Transverse colon (tissue), 4 donors: ENCODE data around the gene CDK11A. TPM values are rescaled to one million over a fixed set of nuclear protein-coding genes. Genes with fewer than 3 reads are reported as not detected.

Source experiments
- DNase-seq: peaks from one replicate; pipeline ENCODE4 v3.0.0-alpha.2; 2019
- H3K27ac ChIP-seq, 4 donors: fragments of 200-600 bp; sonication (generic); 2 replicates each; pipeline ENCODE4 v1.5.1; 2016 to 2018; ENCODE audit warnings: inconsistent platforms in 4 of 4
- H3K27me3 ChIP-seq: fragments of 200-600 bp; sonication (generic); 2 replicates; pipeline ENCODE4 v1.5.1; 2017; ENCODE audit warnings: inconsistent platforms
- H3K36me3 ChIP-seq, 4 donors: fragments of 200-600 bp; sonication (generic); 2 replicates each; pipeline ENCODE4 v1.5.1; 2017 to 2019; ENCODE audit warnings: inconsistent platforms in 4 of 4
- H3K4me1 ChIP-seq, 4 donors: fragments of 200-600 bp; sonication (generic); 2 replicates each; pipeline ENCODE4 v1.5.1; 2017 to 2020; ENCODE audit warnings: inconsistent platforms in 4 of 4
- H3K4me3 ChIP-seq, 4 donors: fragments of 200-600 bp; sonication (generic); 1 replicate in 1 of 4; 2 replicates in 3 of 4; pipeline versions ENCODE4 v1.5.1 to v1.6.1; 2017 to 2019; ENCODE audit warnings: inconsistent platforms in 4 of 4
- H3K9me3 ChIP-seq, 2 donors: fragments of 200-600 bp; sonication (generic); 2 replicates each; pipeline ENCODE4 v1.5.1; 2017 to 2019; ENCODE audit warnings: inconsistent platforms in 2 of 2
- EP300 ChIP-seq: sonication (generic); formaldehyde crosslinking; IDR thresholded peaks from one replicate; pipeline ENCODE4 v1.6.1; 2017; ENCODE audit warnings: antibody characterized with exemption, low read depth
- POLR2A ChIP-seq: fragments of 450-650 bp; IDR thresholded peaks from one replicate; pipeline ENCODE4 v1.6.1; 2016; ENCODE audit warnings: antibody characterized with exemption, mild to moderate bottlenecking, moderate library complexity
- POLR2AphosphoS5 ChIP-seq, 3 donors: sonication (generic); formaldehyde crosslinking; IDR thresholded peaks; one replicate each; pipeline ENCODE4 v1.6.1; 2016; ENCODE audit warnings: antibody characterized with exemption in 3 of 3
- WGBS, 2 donors: methylation state at CpG; one replicate each; pipeline ENCODE4 v1.1.5; 2018; ENCODE audit warnings: low coverage in 1 of 2; 5-methylcytosine and 5-hydroxymethylcytosine counted together
- in situ Hi-C, 4 donors: fragments of 200-750 bp; cut with MboI; loops; one replicate each; pipeline versions ENCODE4 v1.15.0 to v1.15.1; 2017; ENCODE audit warnings: low sequenced_read_pairs in 3 of 4, low pct_ligation_motif_present in 1 of 4, low pct_unique_long_range_greater_than_20kb in 1 of 4
- intact Hi-C: fragments of 100-400 bp; cut with DNase I; formaldehyde crosslinking; loops from one replicate; pipeline ENCODE4 v1.15.1; 2023; ENCODE audit warnings: low total_unique reads
- total RNA-seq, 4 donors: library from RNA; depleted of rRNA; stranded (reverse); fragments of >200 nt; gene quantifications; one replicate each; pipeline ENCODE4 v1.1.0, GENCODE V29; 2016
- TF ChIP-seq, protein P1 (sequence below), 5 experiments: fragments of 200-600 bp in 3 of 5; fragments of 450-650 bp in 2 of 5; sonication (generic) in 3 of 5; IDR thresholded peaks; 1 replicate in 2 of 5; 2 replicates in 3 of 5; pipeline ENCODE4 v1.5.1; 2016 to 2017; ENCODE audit warnings: antibody characterized with exemption in 5 of 5, inconsistent platforms in 3 of 5, mild to moderate bottlenecking in 2 of 5, moderate library complexity in 1 of 5

Gene CDK11A
- total RNA-seq, 4 donors from 2014 or later, result 52.9 to 250 (median 161) TPM

DNA sequence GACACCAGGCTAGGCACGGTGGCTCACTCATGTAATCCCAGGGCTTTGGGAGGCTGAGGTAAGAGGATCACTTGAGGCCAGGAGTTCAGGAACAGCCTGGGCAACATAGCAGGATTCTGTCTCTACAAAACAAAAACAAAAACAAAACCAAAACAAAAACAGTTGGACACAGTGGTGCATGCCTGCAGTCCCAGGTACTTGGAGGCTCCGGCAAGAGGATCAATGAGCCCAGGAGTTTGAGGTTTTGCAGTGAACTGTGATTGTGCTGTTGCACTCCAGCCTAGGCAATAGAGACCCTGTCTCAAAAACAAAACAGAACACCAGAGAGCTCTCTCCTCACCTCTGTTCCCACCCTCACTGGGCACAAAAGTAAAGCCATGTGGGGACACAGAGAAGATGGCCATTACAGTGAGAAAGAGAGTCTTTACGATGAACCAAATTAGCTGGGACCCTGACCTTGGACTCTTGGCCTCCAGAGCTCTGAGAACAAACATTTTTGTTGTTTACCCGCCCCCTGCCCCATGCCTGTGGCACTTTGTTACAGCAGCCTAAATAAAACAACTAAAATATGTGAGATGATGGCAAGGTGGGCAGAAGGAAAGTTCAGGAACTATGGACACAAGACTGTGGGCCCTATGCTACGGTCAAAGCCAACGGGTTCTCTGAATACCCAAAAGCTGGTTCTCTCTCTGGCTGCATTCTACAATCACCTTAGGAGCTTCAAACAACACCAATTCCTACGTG lies 44.3 kb upstream of the CDK11A start:
- H3K27me3 ChIP-seq, result no peaks in the 10 kb centered on the region
- no peak for TF ChIP-seq EP300
- TF ChIP-seq, protein P1, sequence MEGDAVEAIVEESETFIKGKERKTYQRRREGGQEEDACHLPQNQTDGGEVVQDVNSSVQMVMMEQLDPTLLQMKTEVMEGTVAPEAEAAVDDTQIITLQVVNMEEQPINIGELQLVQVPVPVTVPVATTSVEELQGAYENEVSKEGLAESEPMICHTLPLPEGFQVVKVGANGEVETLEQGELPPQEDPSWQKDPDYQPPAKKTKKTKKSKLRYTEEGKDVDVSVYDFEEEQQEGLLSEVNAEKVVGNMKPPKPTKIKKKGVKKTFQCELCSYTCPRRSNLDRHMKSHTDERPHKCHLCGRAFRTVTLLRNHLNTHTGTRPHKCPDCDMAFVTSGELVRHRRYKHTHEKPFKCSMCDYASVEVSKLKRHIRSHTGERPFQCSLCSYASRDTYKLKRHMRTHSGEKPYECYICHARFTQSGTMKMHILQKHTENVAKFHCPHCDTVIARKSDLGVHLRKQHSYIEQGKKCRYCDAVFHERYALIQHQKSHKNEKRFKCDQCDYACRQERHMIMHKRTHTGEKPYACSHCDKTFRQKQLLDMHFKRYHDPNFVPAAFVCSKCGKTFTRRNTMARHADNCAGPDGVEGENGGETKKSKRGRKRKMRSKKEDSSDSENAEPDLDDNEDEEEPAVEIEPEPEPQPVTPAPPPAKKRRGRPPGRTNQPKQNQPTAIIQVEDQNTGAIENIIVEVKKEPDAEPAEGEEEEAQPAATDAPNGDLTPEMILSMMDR (IDR thresholded peaks at IDR 0.05), result no peak
- no peak for TF ChIP-seq POLR2A
- no peak for TF ChIP-seq POLR2AphosphoS5 (IDR thresholded peaks at IDR 0.05)
- WGBS, 2 donors, result 91 to 98% methylated on average over 6 to 7 of the region's 7 CpGs
- intact Hi-C loops (no loop called here), in situ Hi-C loops (loop anchor here in 1 of 4 donors (25.0 kb wide), 1 partner anchor 119 kb away; the partner anchor contains the start of gene GNB1)
- no peaks in the 10 kb centered on the region for H3K4me1 ChIP-seq
- no peak overlapping the region for H3K4me3 ChIP-seq
- H3K27ac ChIP-seq, result no peak overlapping the region
- no peak for DNase-seq
- peaks cover 0 to 24% (median 10%) of the 10 kb centered on the region in 4 donors for H3K36me3 ChIP-seq
- peaks cover 4 to 7% of the 10 kb centered on the region in 2 donors for H3K9me3 ChIP-seq

DNA sequence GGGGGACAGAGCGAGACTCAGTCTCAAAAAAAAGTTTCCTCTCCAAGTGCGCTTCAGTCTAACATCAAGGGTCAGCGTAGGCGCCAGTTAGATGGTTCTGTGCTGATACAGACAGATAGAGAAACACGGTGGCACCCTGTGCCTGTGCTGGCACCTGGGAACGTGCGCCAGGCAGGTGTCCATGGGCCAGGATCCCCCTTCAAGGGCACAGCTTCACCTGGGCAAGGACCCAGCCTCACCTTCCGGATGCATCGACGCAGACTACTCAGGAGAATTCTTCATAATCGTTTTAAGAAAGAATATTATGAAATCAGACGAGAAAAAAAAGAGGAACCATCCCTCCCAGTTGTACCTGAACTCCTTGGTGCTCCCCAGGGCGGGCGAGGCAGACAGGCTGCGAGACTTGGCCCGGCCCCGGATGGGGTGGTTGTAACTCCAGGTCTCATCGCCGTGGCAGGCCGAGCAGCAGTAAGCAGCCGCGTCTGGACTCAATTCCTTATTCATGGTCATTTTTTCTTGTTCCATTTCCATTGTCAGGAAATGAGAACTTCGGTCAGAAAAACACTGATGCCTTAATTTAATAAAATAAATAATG lies 40.8 kb upstream of the CDK11A start:
- Histone ChIP-seq H3K4me3 (no peak overlapping the region), H3K36me3 (peaks cover 0 to 25% (median 7%) of the 10 kb centered on the region in 4 donors), H3K27ac (no peak overlapping the region), H3K27me3 (no peaks in the 10 kb centered on the region), H3K4me1 (peaks cover 0 to under 1% (median 0%) of the 10 kb centered on the region in 4 donors), H3K9me3 (no peaks in the 10 kb centered on the region)
- in situ Hi-C loops, result loop anchor here in 1 of 4 donors (25.0 kb wide), 1 partner anchor 122 kb away; the partner anchor contains the start of gene GNB1
- intact Hi-C loops, result no loop called here
- TF ChIP-seq EP300 (no peak), POLR2AphosphoS5 (IDR thresholded peaks at IDR 0.05) (no peak)
- 89 to 92% methylated on average over 15 to 23 of the region's 23 CpGs for WGBS, 2 donors
- DNase-seq, result no peak

DNA sequence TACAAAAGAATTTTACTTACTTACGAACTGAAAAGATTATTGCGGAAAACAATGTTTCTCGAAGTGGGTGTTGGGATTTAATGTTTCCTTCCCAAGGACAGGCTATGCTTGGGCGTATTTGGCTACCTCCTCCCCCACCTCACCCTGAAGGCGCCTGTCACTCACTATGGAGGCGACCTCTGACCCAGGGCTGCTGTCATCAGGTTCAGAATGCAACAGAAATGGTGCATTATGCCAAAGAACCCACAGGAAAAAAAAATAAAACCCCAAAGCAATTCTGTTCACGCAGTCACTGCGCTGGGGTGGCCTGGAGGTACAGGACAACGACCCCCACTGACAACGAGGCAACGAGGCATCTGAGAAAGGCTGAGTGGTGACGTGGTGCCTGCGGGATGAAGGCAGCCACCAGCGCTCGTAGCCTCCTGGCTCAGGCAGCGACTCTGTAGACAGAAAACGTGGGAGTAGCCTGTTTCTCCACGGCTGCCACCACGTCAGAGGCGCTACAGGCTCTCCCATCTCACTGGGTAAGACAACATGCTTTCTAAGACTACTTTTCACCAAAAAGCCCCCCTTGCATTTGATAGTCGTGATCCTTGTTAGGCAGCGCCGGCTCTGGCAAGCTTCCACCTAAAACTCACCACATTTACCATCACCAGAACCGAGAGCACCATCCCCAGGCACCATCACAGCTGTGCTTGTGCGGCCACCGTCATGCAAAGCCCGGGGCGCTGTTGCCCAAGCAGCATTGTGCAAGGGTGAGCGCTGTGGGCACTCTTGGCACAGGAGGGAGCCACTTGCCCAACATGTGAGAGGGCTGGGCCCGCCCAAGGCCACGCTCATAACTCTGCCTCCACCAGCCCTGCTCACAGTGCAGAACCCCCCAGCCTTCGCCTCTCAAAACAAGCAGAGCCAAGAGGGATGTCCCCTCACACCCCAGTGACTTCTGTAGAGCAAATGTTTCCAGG lies 39.8 kb upstream of the CDK11A start:
- DNase-seq, result no peak
- no peaks in the 10 kb centered on the region for H3K27me3 ChIP-seq
- in situ Hi-C loops (loop anchor here in 1 of 4 donors (25.0 kb wide), 1 partner anchor 123 kb away; the partner anchor contains the start of gene GNB1), intact Hi-C loops (no loop called here)
- H3K4me1 ChIP-seq, result peaks cover 7 to 11% (median 8%) of the 10 kb centered on the region in 4 donors
- no peak overlapping the region for H3K4me3 ChIP-seq
- no peak for TF ChIP-seq EP300
- no peak for TF ChIP-seq POLR2A
- TF ChIP-seq, protein P1 (IDR thresholded peaks at IDR 0.05), result no peak
- 94 to 96% methylated on average over 4 to 32 of the region's 32 CpGs for WGBS, 2 donors
- no peaks in the 10 kb centered on the region for H3K9me3 ChIP-seq
- no peak overlapping the region for H3K27ac ChIP-seq
- H3K36me3 ChIP-seq, result peaks cover 0 to 26% (median 7%) of the 10 kb centered on the region in 4 donors

DNA sequence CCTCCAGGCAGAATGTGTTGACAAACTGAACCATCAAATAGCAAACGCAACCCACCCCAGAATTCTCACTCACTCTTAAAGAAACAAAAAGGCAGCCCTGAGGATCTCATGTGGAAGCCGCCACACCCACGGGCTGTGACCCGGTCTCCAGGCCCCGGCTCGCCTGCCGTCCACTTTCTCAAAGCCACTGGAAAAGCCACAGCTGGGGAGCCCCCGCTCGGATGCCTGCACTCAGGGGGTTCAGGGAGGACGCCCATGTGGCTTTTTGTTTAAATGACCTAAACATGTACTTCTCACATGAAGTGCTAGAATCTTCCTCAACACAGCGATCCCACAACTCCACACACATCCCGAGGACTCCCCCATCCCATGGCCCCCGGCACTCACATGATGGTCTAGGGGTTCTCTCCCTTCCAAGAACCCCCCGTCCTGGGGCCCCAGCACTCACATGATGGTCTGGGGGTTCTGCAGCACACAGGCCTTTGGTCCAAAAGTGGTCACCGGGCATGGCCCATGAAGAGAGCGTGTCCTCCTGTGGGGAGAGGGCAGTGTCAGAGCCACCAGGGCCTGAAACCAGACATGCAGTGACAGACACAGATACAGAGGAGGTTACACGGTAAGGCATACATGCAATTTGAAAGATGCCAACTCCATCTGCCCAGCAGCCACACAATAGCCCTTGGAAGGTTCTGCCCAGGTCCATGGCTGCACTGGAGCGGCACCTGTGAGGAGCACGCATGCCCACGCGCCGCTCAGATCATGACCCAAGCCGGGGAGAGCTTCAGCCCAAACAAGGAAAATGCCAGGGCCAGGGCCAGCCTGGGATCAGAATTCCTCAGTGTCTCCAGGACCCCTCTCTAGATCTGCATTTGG lies 37.6 kb upstream of the CDK11A start:
- H3K27ac ChIP-seq, result no peak overlapping the region
- 95% methylated on average over 23 of the region's 23 CpGs; no CpG with 5 or more reads in 1 of the 2 donors for WGBS, 2 donors

More for the DNA sequence above, 37.6 kb upstream of the CDK11A start:
- in situ Hi-C loops, result loop anchor here in 1 of 4 donors (25.0 kb wide), 1 partner anchor 126 kb away; the partner anchor contains the start of gene GNB1
- Histone ChIP-seq H3K27me3 (no peaks in the 10 kb centered on the region), H3K36me3 (peaks cover 0 to 21% (median 7%) of the 10 kb centered on the region in 4 donors), H3K4me1 (peaks cover 12 to 23% (median 21%) of the 10 kb centered on the region in 4 donors), H3K4me3 (no peak overlapping the region), H3K9me3 (no peaks in the 10 kb centered on the region)
- TF ChIP-seq EP300, result no peak
- no peak for TF ChIP-seq POLR2A
- TF ChIP-seq, protein P1 (IDR thresholded peaks at IDR 0.05), result no peak
- TF ChIP-seq POLR2AphosphoS5 (IDR thresholded peaks at IDR 0.05), result no peak
- intact Hi-C loops, result no loop called here
- DNase-seq, result no peak
